NCI-H1092 treated with DMSO at 0.1 percent for 48 hours (cell line): Measurements from ENCODE around the gene GRK1.
"Not testable (repeated sequence)": the region's sequence is repeated elsewhere in the genome, so short reads cannot be mapped to it uniquely, and the experiment has no call there.

Source experiments
- DNase-seq: peaks from one replicate; lab custom pipeline; 2025; lab: John Stamatoyannopoulos, UW

Gene GRK1

GRCh38 chr13:113665597-113666328, 1.3 kb upstream of the GRK1 start:
- DNase-seq: no peak

- no peak for DNase-seq
Measured at GRCh38 chr13:113666329-113666670, 719 bp upstream of the GRK1 start.

- no peak for DNase-seq
Measured at GRCh38 chr13:113667771-113668490, 912 bp downstream of the GRK1 start.

GRCh38 chr13:113668491-113668971, 1.5 kb downstream of the GRK1 start:
- DNase-seq: no peak

GRCh38 chr13:113669231-113669754, 2.3 kb downstream of the GRK1 start:
- DNase-seq: no peak

- DNase-seq: no peak
Measured at GRCh38 chr13:113669755-113670341, 2.8 kb downstream of the GRK1 start.

- no peak for DNase-seq
Measured at GRCh38 chr13:113670541-113670940, 3.5 kb downstream of the GRK1 start.

- DNase-seq: no peak
Measured at GRCh38 chr13:113671066-113672001, 4.3 kb downstream of the GRK1 start.

- DNase-seq: no peak
Measured at GRCh38 chr13:113672002-113672651, 5.1 kb downstream of the GRK1 start.

- no peak for DNase-seq
Measured at GRCh38 chr13:113722921-113723320, 55.9 kb downstream of the GRK1 start.

- no peak for DNase-seq
Measured at GRCh38 chr13:113723410-113724015, 56.5 kb downstream of the GRK1 start.

GRCh38 chr13:113724016-113724758, 57.2 kb downstream of the GRK1 start:
- no peak for DNase-seq

GRCh38 chr13:113724780-113725315, 57.8 kb downstream of the GRK1 start:
- peak; percentile 86 for DNase-seq

GRCh38 chr13:113725329-113726105, 58.5 kb downstream of the GRK1 start:
- DNase-seq: not testable (repeated sequence)

GRCh38 chr13:113726106-113726821, 59.2 kb downstream of the GRK1 start:
- peak; percentile 68 for DNase-seq

- DNase-seq: no peak
Measured at GRCh38 chr13:113726961-113727411, 60.0 kb downstream of the GRK1 start.

- no peak for DNase-seq
Measured at GRCh38 chr13:113728571-113729054, 61.6 kb downstream of the GRK1 start.
